ENCODE measurements around the gene ATG4D.

The ATG4D gene

DNA sequence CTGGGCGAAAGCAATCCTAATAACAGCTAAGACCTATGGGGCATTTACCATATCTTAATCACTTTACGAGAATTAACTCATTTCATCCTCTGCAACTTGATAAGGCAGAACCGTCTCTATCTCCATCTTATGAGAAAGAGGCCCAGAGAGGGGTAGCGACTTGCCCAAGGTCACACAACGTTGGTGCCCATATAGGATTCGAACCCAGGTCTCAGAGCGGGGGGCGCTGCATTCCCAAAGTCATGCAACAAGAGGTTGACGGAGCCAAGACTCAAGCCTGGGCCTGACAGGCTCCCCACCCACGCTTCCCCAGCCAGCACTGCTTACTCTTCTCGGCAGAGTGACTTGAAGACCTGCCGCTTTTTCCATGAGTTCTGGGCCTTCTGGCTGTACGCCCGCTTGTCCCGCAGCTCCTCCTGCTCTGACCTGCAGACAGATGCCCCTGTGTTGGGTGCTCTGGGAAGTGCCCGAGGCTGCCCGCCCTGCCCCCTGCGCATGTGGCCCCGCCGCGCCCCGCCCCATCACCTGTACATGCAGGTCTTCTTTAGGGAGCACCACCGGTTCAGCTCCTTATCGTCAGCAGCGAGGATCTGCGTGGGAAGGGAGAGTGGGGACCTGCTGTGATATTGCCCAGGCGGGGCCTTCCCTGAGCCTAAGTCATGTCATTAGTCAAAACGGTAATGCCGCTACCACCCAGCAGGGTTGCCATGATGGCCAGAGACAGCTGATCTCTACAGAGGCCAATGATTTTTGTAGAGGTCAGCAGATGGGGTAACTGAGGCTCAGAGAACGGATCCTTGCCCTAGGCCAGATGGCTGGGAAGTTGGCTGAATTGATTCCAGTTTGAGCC, 11.3 kb downstream of the ATG4D start:
- no peak for TF ChIP-seq TAF1 (IDR thresholded peaks at IDR 0.05; ENCODE audit: low read depth)
- TF ChIP-seq EGR1 (IDR thresholded peaks at IDR 0.05), result no peak
- no peak for TF ChIP-seq TEAD4 (IDR thresholded peaks at IDR 0.05)
- no peak for TF ChIP-seq NFIC (IDR thresholded peaks at IDR 0.05)
- no peak for TF ChIP-seq ZBTB7A (IDR thresholded peaks at IDR 0.05; ENCODE audit: low read depth)
- TF ChIP-seq YY1 (IDR thresholded peaks at IDR 0.05; ENCODE audit: low read depth), result no peak
- TF ChIP-seq TCF12 (IDR thresholded peaks at IDR 0.05; ENCODE audit: low read depth), result no peak
- TF ChIP-seq, protein P1, sequence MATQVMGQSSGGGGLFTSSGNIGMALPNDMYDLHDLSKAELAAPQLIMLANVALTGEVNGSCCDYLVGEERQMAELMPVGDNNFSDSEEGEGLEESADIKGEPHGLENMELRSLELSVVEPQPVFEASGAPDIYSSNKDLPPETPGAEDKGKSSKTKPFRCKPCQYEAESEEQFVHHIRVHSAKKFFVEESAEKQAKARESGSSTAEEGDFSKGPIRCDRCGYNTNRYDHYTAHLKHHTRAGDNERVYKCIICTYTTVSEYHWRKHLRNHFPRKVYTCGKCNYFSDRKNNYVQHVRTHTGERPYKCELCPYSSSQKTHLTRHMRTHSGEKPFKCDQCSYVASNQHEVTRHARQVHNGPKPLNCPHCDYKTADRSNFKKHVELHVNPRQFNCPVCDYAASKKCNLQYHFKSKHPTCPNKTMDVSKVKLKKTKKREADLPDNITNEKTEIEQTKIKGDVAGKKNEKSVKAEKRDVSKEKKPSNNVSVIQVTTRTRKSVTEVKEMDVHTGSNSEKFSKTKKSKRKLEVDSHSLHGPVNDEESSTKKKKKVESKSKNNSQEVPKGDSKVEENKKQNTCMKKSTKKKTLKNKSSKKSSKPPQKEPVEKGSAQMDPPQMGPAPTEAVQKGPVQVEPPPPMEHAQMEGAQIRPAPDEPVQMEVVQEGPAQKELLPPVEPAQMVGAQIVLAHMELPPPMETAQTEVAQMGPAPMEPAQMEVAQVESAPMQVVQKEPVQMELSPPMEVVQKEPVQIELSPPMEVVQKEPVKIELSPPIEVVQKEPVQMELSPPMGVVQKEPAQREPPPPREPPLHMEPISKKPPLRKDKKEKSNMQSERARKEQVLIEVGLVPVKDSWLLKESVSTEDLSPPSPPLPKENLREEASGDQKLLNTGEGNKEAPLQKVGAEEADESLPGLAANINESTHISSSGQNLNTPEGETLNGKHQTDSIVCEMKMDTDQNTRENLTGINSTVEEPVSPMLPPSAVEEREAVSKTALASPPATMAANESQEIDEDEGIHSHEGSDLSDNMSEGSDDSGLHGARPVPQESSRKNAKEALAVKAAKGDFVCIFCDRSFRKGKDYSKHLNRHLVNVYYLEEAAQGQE (IDR thresholded peaks at IDR 0.05; ENCODE audit: low read depth), result no peak
- no peak for TF ChIP-seq FOXM1 (IDR thresholded peaks at IDR 0.05; ENCODE audit: borderline replicate concordance, low read depth)

DNA sequence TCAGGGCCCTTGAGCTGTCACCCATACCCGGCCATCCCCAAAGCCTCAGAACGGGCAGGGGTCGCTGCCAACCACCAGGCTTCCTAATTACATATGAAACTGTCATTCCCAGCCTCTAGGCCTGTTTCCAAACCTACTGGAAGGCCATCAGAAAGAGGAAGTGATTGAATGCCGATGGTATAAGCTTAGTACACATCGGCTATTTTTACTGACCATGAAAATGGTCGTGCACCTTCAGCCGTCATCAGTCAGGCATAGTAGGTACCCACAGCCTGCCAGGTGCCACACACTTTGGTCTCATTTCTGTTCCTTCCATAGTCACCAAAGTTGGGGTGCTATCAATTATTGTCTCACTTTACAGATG, 11.9 kb downstream of the ATG4D start:
- TF ChIP-seq EP300 (IDR thresholded peaks at IDR 0.05; ENCODE audit: borderline replicate concordance) (no peak), RAD21 (IDR thresholded peaks at IDR 0.05; ENCODE audit: low read depth) (no peak), TAF1 (IDR thresholded peaks at IDR 0.05; ENCODE audit: low read depth) (no peak), CEBPB (IDR thresholded peaks at IDR 0.05) (no peak), TCF12 (IDR thresholded peaks at IDR 0.05; ENCODE audit: low read depth) (no peak), NFIC (IDR thresholded peaks at IDR 0.05) (no peak), YY1 (IDR thresholded peaks at IDR 0.05; ENCODE audit: low read depth) (no peak), EGR1 (IDR thresholded peaks at IDR 0.05) (no peak), CREB1 (IDR thresholded peaks at IDR 0.05; ENCODE audit: low read depth) (no peak), TEAD4 (IDR thresholded peaks at IDR 0.05) (no peak)
- TF ChIP-seq, protein P2, sequence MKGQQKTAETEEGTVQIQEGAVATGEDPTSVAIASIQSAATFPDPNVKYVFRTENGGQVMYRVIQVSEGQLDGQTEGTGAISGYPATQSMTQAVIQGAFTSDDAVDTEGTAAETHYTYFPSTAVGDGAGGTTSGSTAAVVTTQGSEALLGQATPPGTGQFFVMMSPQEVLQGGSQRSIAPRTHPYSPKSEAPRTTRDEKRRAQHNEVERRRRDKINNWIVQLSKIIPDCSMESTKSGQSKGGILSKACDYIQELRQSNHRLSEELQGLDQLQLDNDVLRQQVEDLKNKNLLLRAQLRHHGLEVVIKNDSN (IDR thresholded peaks at IDR 0.05), result no peak
- TF ChIP-seq, protein P3, sequence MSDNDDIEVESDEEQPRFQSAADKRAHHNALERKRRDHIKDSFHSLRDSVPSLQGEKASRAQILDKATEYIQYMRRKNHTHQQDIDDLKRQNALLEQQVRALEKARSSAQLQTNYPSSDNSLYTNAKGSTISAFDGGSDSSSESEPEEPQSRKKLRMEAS (IDR thresholded peaks at IDR 0.05), result no peak
- TF ChIP-seq, protein P1 (IDR thresholded peaks at IDR 0.05; ENCODE audit: low read depth), result no peak

DNA sequence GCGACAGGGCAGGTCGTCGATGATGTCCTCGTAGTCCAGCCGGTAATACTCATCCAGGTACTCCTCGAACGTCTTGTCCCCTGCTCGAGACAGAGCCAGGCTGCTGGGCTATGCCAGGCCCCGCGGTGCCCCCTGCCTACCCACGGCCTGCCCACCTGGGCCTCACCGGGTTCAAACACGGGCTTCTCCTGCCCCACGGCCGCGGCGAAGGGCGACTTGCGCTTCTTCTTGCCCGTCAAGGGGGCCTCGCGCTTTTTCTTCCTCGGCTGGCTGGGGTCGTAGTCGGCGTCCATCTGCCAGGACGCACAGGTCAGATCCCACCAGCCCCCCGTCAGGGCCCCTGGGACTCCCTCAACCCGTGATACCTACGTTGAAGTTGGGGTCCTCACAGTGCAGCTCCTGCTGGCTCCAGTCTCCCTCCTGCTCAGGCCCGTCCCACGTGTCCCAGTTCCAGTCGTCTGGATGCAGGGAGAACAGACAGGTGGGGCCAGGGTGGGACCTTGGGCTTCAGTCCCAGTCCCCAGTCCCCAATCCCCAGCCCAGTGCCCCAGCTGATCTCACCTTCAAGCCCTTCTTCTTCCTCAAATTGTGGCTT, 14.0 kb downstream of the ATG4D start:
- TF ChIP-seq, protein P2 (IDR thresholded peaks at IDR 0.05), result no peak
- no peak for TF ChIP-seq EGR1 (IDR thresholded peaks at IDR 0.05)

DNA sequence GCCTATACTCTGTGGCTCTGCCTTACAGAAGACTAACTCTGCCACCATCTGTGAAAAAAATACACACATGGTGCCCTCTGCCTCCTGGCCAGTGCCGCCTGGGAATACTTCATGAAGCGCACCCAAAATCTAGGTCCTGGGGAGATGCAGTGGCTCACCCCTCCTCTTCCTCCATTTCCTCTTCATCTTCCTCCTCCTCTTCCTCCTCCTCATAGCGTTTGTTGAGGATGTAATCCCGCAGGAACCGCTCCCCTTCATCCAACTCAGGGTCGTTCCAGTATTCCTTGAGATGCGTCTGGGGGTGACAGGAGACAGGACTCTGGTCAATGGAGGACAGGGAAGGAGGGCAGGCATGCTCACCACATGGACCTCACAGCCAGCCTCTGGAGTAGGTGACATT, 16.4 kb downstream of the ATG4D start:
- TF ChIP-seq, protein P3 (IDR thresholded peaks at IDR 0.05), result no peak
- TF ChIP-seq EGR1 (IDR thresholded peaks at IDR 0.05) (no peak), RAD21 (IDR thresholded peaks at IDR 0.05; ENCODE audit: low read depth) (no peak), CEBPB (IDR thresholded peaks at IDR 0.05) (no peak), YY1 (IDR thresholded peaks at IDR 0.05; ENCODE audit: low read depth) (no peak), FOXM1 (IDR thresholded peaks at IDR 0.05; ENCODE audit: borderline replicate concordance, low read depth) (no peak), ZBTB7A (IDR thresholded peaks at IDR 0.05; ENCODE audit: low read depth) (no peak), NFIC (IDR thresholded peaks at IDR 0.05) (no peak), TAF1 (IDR thresholded peaks at IDR 0.05; ENCODE audit: low read depth) (no peak), EP300 (IDR thresholded peaks at IDR 0.05; ENCODE audit: borderline replicate concordance) (no peak), TEAD4 (IDR thresholded peaks at IDR 0.05) (no peak), CREB1 (IDR thresholded peaks at IDR 0.05; ENCODE audit: low read depth) (no peak), TCF12 (IDR thresholded peaks at IDR 0.05; ENCODE audit: low read depth) (no peak)
- TF ChIP-seq, protein P2 (IDR thresholded peaks at IDR 0.05), result no peak
- TF ChIP-seq, protein P1 (IDR thresholded peaks at IDR 0.05; ENCODE audit: low read depth), result no peak

Data from Ishikawa (cell line).